Activated naive CD8-positive, alpha-beta T cell treated with anti-CD3 and anti-CD28 coated beads for 36 hours (primary cell): Measurements from ENCODE around the gene CGB5. TPM values are rescaled to one million over a fixed set of nuclear protein-coding genes. Genes with fewer than 3 reads are reported as not detected.
"Not testable (repeated sequence)": the region's sequence is repeated elsewhere in the genome, so short reads cannot be mapped to it uniquely, and the experiment has no call there.

ENCODE experiments used
- DNase-seq: peaks from one replicate; pipeline ENCODE4 v3.0.0; 2021
- H3K27ac Mint-ChIP-seq: one replicate; pipeline ENCODE4 v1.8.0; 2022; ENCODE audit warnings: mild to moderate bottlenecking, moderate library complexity, mixed read lengths
- H3K27me3 Mint-ChIP-seq: one replicate; pipeline ENCODE4 v1.8.0; 2022; ENCODE audit warnings: mild to moderate bottlenecking, mixed read lengths
- H3K36me3 Mint-ChIP-seq: one replicate; pipeline ENCODE4 v1.8.0; 2021; ENCODE audit warnings: mild to moderate bottlenecking, mixed read lengths
- H3K4me1 Mint-ChIP-seq: one replicate; pipeline ENCODE4 v1.8.0; 2021; ENCODE audit warnings: mixed read lengths
- H3K4me3 Mint-ChIP-seq: one replicate; pipeline ENCODE4 v1.8.0; 2022; ENCODE audit warnings: mild to moderate bottlenecking, moderate library complexity, mixed read lengths
- H3K9me3 Mint-ChIP-seq: one replicate; pipeline ENCODE4 v1.8.0; 2022; ENCODE audit warnings: mixed read lengths
- total RNA-seq, 2 experiments: library from RNA; stranded (reverse); gene quantifications; one replicate each; pipeline ENCODE4 v1.2.3, GENCODE V29; 2021

The CGB5 gene
- total RNA-seq, 2 experiments from 2014 or later = not detected

- H3K27ac Mint-ChIP-seq = no peak overlapping the region
These were observed 25.8 kb upstream of the CGB5 start for GRCh38 chr19:49017666-49018351.

GRCh38 chr19:49018388-49019241 lies 25.0 kb upstream of the CGB5 start:
- Mint-ChIP-seq H3K4me1 (peaks cover 19% of the 10 kb centered on the region), H3K27me3 (peaks cover 19% of the 10 kb centered on the region), H3K4me3 (peak overlapping the region; percentile 74)
- peak; percentile 23 for DNase-seq
- not testable (repeated sequence) for H3K27ac Mint-ChIP-seq, H3K36me3 Mint-ChIP-seq, H3K9me3 Mint-ChIP-seq

More at GRCh38 chr19:49017666-49018351, 25.8 kb upstream of the CGB5 start:
- Mint-ChIP-seq H3K27me3 (peaks cover 19% of the 10 kb centered on the region), H3K36me3 (peaks cover 3% of the 10 kb centered on the region), H3K4me1 (peaks cover 19% of the 10 kb centered on the region), H3K4me3 (peak overlapping the region; percentile 13), H3K9me3 (no peaks in the 10 kb centered on the region)
- DNase-seq = peak; percentile 76

- H3K4me1 Mint-ChIP-seq = peaks cover 19% of the 10 kb centered on the region
- H3K27me3 Mint-ChIP-seq = peaks cover 19% of the 10 kb centered on the region
- no peaks in the 10 kb centered on the region for H3K36me3 Mint-ChIP-seq
- H3K9me3 Mint-ChIP-seq = no peaks in the 10 kb centered on the region
- DNase-seq = peak; percentile 58
- H3K4me3 Mint-ChIP-seq = peak overlapping the region; percentile 74
- H3K27ac Mint-ChIP-seq = no peak overlapping the region
These were observed 24.3 kb upstream of the CGB5 start for GRCh38 chr19:49019242-49019932.

- no peaks in the 10 kb centered on the region for H3K9me3 Mint-ChIP-seq
- H3K27me3 Mint-ChIP-seq = peaks cover 19% of the 10 kb centered on the region
- no peak overlapping the region for H3K4me3 Mint-ChIP-seq
- no peak overlapping the region for H3K27ac Mint-ChIP-seq
- no peaks in the 10 kb centered on the region for H3K36me3 Mint-ChIP-seq
- DNase-seq = no peak
- H3K4me1 Mint-ChIP-seq = peaks cover 19% of the 10 kb centered on the region
These were observed 23.3 kb upstream of the CGB5 start for GRCh38 chr19:49020342-49020741.

DNA sequence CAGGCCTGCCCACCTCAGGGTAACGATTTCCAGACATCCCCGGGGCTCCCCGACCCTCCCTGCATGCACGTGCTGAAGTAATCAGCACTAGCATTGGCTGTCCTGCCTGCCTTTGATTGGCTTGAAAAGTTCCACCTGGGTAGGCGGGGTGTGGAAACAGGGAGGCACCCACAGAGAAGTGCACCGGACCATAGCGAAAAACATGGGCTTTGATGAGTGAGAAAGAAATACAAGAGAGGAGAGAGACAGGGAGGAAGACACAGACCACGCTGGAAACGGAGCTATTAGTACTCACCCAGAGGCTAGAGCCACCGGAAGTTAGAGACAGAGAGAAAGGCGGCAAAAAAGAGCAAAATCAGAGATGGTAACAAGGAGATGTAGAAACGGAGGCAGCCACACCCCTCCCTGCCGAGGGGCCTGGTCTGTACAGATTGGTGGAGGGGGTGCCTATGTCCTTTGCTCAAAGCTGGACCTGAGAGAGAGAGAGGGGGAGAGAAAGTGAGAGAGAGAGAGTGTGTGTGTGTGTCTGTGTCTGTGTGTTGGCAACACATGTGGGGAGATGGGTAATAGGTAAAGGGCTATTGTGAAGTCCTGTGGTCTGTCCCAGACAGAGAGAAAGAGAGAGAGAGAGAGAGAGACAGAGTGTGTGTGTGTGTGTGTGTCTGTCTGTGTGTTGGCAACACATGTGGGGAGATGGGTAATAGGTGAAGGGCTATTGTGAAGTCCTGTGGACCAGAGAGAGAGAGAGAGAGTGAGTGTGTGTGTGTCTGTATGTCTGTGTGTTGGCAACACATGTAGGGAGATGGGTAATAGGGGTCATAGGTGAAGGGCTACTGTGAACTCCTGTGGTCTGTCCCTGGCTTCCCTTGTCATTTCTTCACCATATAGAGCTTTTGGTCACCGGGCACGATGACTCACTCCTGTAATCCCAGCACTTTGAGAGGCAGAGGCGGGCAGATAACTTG lies 22.4 kb upstream of the CGB5 start:
- no peaks in the 10 kb centered on the region for H3K36me3 Mint-ChIP-seq
- no peaks in the 10 kb centered on the region for H3K9me3 Mint-ChIP-seq

DNA sequence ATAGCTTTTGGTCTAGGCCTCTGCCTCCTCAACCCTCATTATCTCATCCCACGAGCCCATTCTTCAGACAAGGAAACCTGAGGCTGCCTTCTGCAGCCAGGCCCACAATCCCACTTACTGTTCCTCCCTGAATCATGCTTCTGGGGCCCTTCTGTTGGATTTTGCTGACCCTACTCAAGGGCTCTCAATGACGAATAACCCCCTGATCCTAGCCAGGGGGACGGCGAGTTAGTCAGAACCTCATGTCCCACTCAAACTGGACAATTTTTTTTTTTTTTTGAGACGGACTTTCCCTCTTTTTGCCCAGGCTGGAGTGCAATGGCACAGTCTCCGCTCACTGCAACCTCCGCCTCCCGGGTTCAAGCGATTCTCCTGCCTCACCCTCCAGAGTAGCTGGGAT lies 21.5 kb upstream of the CGB5 start:
- Mint-ChIP-seq H3K4me1 (peaks cover 19% of the 10 kb centered on the region), H3K4me3 (no peak overlapping the region), H3K36me3 (no peaks in the 10 kb centered on the region), H3K27ac (no peak overlapping the region), H3K9me3 (no peaks in the 10 kb centered on the region), H3K27me3 (peaks cover 19% of the 10 kb centered on the region)
- no peak for DNase-seq

More for the DNA sequence above, 22.4 kb upstream of the CGB5 start:
- peak overlapping the region; percentile 12 for H3K27ac Mint-ChIP-seq
- H3K27me3 Mint-ChIP-seq = peaks cover 19% of the 10 kb centered on the region
- peak; percentile 17 for DNase-seq
- no peak overlapping the region for H3K4me3 Mint-ChIP-seq
- peaks cover 19% of the 10 kb centered on the region for H3K4me1 Mint-ChIP-seq

- H3K4me1 Mint-ChIP-seq, H3K9me3 Mint-ChIP-seq, DNase-seq, H3K27ac Mint-ChIP-seq, H3K4me3 Mint-ChIP-seq, H3K36me3 Mint-ChIP-seq: not testable (repeated sequence)
- H3K27me3 Mint-ChIP-seq = peaks cover 11% of the 10 kb centered on the region
These were observed 19.4 kb upstream of the CGB5 start, which contains the start of gene CGB3 for GRCh38 chr19:49024233-49024632. CGB3 (minus strand) TSS chr19:49024333; CDS start chr19:49023971, 362 bp downstream.

- H3K9me3 Mint-ChIP-seq, H3K27ac Mint-ChIP-seq, H3K4me3 Mint-ChIP-seq, H3K27me3 Mint-ChIP-seq, DNase-seq, H3K4me1 Mint-ChIP-seq, H3K36me3 Mint-ChIP-seq: not testable (repeated sequence)
These were observed 18.6 kb upstream of the CGB5 start for GRCh38 chr19:49025088-49025487.

GRCh38 chr19:49025599-49025998 lies 18.0 kb upstream of the CGB5 start:
- not testable (repeated sequence) for DNase-seq, H3K27ac Mint-ChIP-seq, H3K27me3 Mint-ChIP-seq, H3K9me3 Mint-ChIP-seq, H3K4me3 Mint-ChIP-seq, H3K36me3 Mint-ChIP-seq, H3K4me1 Mint-ChIP-seq

GRCh38 chr19:49028686-49029085 lies 15.0 kb upstream of the CGB5 start:
- not testable (repeated sequence) for DNase-seq, H3K4me3 Mint-ChIP-seq, H3K36me3 Mint-ChIP-seq, H3K9me3 Mint-ChIP-seq, H3K4me1 Mint-ChIP-seq, H3K27me3 Mint-ChIP-seq, H3K27ac Mint-ChIP-seq

DNA sequence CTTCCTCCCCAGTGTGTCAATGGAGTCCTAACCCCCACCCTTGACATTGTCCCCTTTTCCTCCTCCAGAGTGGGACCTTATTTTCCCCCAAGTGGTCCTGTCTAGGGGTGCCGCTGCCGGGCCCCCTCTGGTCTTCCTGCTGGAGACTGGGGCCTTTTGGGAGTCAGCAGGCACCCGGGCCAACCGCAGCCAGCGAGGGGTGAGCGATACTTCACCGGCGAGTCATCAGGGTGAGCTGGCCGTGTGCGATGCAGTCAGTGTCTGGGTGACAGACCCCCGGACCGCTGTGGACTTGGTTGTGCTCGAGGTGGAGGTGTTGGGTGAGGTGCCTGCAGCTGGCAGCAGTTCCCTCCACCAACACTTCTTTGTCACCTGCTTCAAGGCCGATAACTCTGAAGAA lies 13.9 kb upstream of the CGB5 start:
- not testable (repeated sequence) for H3K4me3 Mint-ChIP-seq, H3K4me1 Mint-ChIP-seq, H3K27me3 Mint-ChIP-seq, H3K36me3 Mint-ChIP-seq, DNase-seq, H3K9me3 Mint-ChIP-seq, H3K27ac Mint-ChIP-seq

DNA sequence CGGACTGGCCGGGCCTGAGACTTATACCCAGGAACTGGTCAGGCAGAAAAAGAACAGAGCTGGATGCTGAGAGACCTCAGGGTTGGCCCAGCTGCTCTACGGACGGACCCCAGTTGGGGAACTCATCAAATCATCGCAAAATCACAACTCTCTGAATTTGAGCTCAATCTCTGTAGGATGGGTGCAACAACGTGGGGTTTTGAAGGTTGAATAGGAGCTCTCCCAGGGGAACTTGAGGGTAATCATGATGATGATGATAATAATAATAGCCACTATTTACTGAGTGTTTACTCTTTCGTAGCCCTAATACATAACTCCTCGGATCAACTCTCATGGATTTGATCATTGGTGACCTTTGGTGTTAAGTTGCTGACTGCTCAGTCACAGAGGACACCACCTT lies 13.3 kb upstream of the CGB5 start:
- H3K4me1 Mint-ChIP-seq, H3K36me3 Mint-ChIP-seq, H3K27ac Mint-ChIP-seq, H3K9me3 Mint-ChIP-seq, H3K4me3 Mint-ChIP-seq, H3K27me3 Mint-ChIP-seq, DNase-seq: not testable (repeated sequence)

- H3K27me3 Mint-ChIP-seq = peaks cover 10% of the 10 kb centered on the region
- H3K27ac Mint-ChIP-seq = peak within 1 kb of the TSS; percentile 68
- not testable (repeated sequence) for H3K36me3 Mint-ChIP-seq, H3K9me3 Mint-ChIP-seq, H3K4me1 Mint-ChIP-seq
- DNase-seq = peak; percentile 78
- peak within 1 kb of the TSS; percentile 19 for H3K4me3 Mint-ChIP-seq
These were observed 11.9 kb upstream of the CGB5 start, which contains the start of gene CGB2 for GRCh38 chr19:49031642-49032301. CGB2 (plus strand) TSS chr19:49031890; CDS start chr19:49032096, 206 bp downstream.

- H3K4me3 Mint-ChIP-seq, H3K27me3 Mint-ChIP-seq, H3K4me1 Mint-ChIP-seq, H3K9me3 Mint-ChIP-seq, H3K36me3 Mint-ChIP-seq, H3K27ac Mint-ChIP-seq: not testable (repeated sequence)
- DNase-seq = peak; percentile 71
These were observed 6.8 kb upstream of the CGB5 start, which contains the start of gene CGB1 for GRCh38 chr19:49036815-49037214. CGB1 (minus strand) TSS chr19:49036895; CDS start chr19:49036711, 184 bp downstream.
